Suppressor macrophage treated with lipopolysaccharide for 1 hour (primary cell): ENCODE data around the gene C1QTNF12.
"Not testable (repeated sequence)": the region's sequence is repeated elsewhere in the genome, so short reads cannot be mapped to it uniquely, and the experiment has no call there.

Source experiments
- DNase-seq, 3 donors: peaks; one replicate each; pipeline ENCODE4 v3.0.0-alpha.2; 2020 to 2022

Gene C1QTNF12

DNA sequence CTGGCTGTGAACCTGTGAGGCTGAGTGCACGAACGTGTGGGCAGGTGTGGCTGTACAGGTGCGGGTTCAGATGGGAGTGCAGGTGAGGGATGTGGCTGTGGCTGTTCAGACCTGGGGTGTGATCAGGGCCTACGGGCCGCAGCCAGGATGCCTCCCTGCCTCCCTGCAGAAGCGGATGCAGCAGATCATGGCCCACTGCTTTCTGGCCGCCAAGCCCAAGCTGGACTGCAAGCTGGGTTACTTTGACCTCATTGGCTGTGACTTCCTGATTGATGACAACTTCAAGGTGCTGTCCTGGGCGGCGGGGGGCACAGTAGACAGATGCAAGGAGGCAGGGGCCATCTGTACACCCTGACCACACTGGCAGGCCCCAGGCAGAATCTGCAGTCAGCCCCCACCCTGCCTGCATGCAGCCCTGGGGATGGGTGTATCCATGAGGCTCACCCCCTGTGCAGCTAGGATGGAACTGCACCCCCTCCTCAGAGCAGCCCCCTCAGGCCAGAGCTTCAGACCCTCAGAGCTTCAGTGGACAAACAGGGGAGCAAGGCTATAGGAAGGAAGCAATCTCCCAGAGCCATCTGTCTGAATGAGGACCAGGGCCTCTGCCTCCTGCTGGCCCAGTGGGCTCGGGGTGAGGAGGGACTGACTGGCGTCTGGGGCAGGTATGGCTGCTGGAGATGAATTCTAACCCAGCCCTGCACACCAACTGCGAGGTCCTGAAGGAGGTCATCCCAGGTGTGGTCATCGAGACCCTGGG, 49.9 kb downstream of the C1QTNF12 start:
- no peak for DNase-seq

- DNase-seq = not testable (repeated sequence)
These were observed 50.8 kb downstream of the C1QTNF12 start for GRCh38 chr1:1195726-1196125.

DNA sequence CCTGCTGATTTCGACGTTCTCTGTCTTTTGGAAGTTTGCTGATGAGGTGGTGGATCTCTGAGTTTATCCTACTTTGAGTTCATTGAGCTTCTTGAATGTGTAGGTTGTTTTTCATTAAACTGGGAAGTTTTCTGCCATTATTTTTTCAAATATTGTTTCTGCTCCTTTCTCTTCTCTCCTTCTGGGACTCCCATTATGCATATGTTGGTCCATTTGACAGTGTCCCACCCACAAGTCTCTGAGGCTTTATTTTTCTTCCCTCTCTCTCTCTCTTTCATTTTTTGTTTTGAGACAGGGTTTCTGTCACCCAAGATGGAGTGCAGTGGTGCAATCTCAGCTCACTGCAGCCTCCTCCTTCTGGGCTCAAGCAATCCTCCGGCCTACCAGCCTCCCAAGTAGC, 51.8 kb downstream of the C1QTNF12 start:
- no peak for DNase-seq
